Activated CD8-positive, alpha-beta memory T cell treated with anti-CD3 and anti-CD28 coated beads, Interleukin-2, amount 50 U/mL, for 1 hour (primary cell): ENCODE data around the gene SCT.
"Not testable (repeated sequence)": the region's sequence is repeated elsewhere in the genome, so short reads cannot be mapped to it uniquely, and the experiment has no call there.

Experiments
- DNase-seq: peaks from one replicate; pipeline ENCODE4 v3.0.0-alpha.2; 2020; ENCODE audit errors: extremely low read depth

Gene SCT

GRCh38 chr11:626475-627307, at the start of gene SCT:
SCT (minus strand) TSS chr11:627181; CDS start chr11:627143, 38 bp downstream.
- no peak for DNase-seq

GRCh38 chr11:674406-674805, 47.4 kb upstream of the SCT start:
- DNase-seq, result no peak

- no peak for DNase-seq
These were observed 46.9 kb upstream of the SCT start for GRCh38 chr11:673866-674265.

GRCh38 chr11:665704-666281, 38.8 kb upstream of the SCT start:
- DNase-seq, result no peak

- no peak for DNase-seq
These were observed 38.2 kb upstream of the SCT start for GRCh38 chr11:665062-665703.

GRCh38 chr11:662689-663274, 35.8 kb upstream of the SCT start:
- DNase-seq, result no peak

GRCh38 chr11:660681-661444, 33.9 kb upstream of the SCT start:
- DNase-seq, result no peak

- no peak for DNase-seq
These were observed 33.3 kb upstream of the SCT start for GRCh38 chr11:660281-660680.

GRCh38 chr11:659532-660085, 32.6 kb upstream of the SCT start:
- DNase-seq, result no peak

GRCh38 chr11:657691-658126, 30.7 kb upstream of the SCT start:
- DNase-seq, result no peak

- no peak for DNase-seq
These were observed 29.9 kb upstream of the SCT start for GRCh38 chr11:656866-657265.

- no peak for DNase-seq
These were observed 29.4 kb upstream of the SCT start for GRCh38 chr11:656426-656825.

- DNase-seq, result no peak
These were observed 28.2 kb upstream of the SCT start for GRCh38 chr11:655036-655726.

GRCh38 chr11:654444-654843, 27.5 kb upstream of the SCT start:
- DNase-seq, result not testable (repeated sequence)

- DNase-seq, result no peak
These were observed 26.9 kb upstream of the SCT start for GRCh38 chr11:653837-654236.

- not testable (repeated sequence) for DNase-seq
These were observed 26.2 kb upstream of the SCT start for GRCh38 chr11:653136-653535.

GRCh38 chr11:650482-650881, 23.5 kb upstream of the SCT start:
- DNase-seq, result no peak

- not testable (repeated sequence) for DNase-seq
These were observed 20.7 kb upstream of the SCT start for GRCh38 chr11:647672-648158.

GRCh38 chr11:646214-646613, 19.2 kb upstream of the SCT start:
- no peak for DNase-seq

GRCh38 chr11:645536-645935, 18.6 kb upstream of the SCT start:
- no peak for DNase-seq
